ENCODE data around the gene DVL1. TPM values are rescaled to one million over a fixed set of nuclear protein-coding genes. Genes with fewer than 3 reads are reported as not detected.

Gene DVL1
- total and polyA plus RNA-seq, 2 of the 13 experiments (the other 11 are each of a cell fraction or from before 2014, with no cell fraction given) = 30.8 to 60.4 TPM

DNA sequence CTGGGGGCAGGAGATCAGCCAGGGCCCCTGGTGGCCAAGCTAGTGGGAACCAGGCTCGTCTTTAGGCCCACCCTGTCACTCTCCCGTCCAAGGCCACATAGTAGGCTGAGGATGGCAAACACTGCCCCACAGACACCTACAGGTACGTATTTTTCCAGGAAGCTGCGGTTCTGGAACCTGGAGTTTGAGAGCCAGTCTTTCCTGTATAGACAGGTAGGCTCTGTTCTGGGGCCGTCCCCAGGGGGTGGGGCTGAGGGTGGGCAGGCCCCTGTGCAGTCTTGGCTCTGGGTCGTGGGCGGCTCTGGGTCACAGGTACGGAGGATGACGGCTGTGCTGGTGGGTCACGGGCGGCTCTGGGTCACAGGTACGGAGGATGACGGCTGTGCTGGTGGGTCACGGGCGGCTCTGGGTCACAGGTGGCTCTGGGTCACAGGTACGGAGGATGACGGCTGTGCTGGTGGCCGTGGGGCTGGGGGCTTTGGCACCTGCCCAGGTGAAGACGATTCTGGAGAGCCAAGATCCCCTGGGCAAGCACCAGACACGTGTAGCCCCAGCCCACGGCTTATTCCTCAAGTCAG is 38.7 kb downstream of the DVL1 start (continued):
- TF ChIP-seq, protein P1, sequence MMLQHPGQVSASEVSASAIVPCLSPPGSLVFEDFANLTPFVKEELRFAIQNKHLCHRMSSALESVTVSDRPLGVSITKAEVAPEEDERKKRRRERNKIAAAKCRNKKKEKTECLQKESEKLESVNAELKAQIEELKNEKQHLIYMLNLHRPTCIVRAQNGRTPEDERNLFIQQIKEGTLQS (CRISPR knock-in tag; IDR thresholded peaks at IDR 0.05) = no peak
- TF ChIP-seq ZNF335 (CRISPR knock-in tag; IDR thresholded peaks at IDR 0.05) (no peak), EHMT2 (IDR thresholded peaks at IDR 0.05; ENCODE audit: borderline replicate concordance, low read depth, low read length) (no peak), ZNF614 (CRISPR knock-in tag; IDR thresholded peaks at IDR 0.05; ENCODE audit: borderline replicate concordance) (no peak), RBFOX2 (IDR thresholded peaks at IDR 0.05; ENCODE audit: low read depth, low read length) (peak; percentile 36; the same call in 1 of the 2 replicates), ZNF652 (CRISPR knock-in tag; IDR thresholded peaks at IDR 0.05; ENCODE audit: borderline replicate concordance, low read depth) (no peak), PLRG1 (conservative IDR thresholded peaks at IDR 0.05) (no peak), RCOR2 (CRISPR knock-in tag; IDR thresholded peaks at IDR 0.05) (no peak), HOXA5 (CRISPR knock-in tag; IDR thresholded peaks at IDR 0.05) (no peak), AGO2 (optimal IDR thresholded peaks at IDR 0.05; ENCODE audit: low read depth, low read length) (peak; percentile 83), MED8 (CRISPR knock-in tag; IDR thresholded peaks at IDR 0.05; ENCODE audit: insufficient replicate concordance) (no peak), POGZ (CRISPR knock-in tag; IDR thresholded peaks at IDR 0.05) (no peak)
- TF ChIP-seq, protein P2, sequence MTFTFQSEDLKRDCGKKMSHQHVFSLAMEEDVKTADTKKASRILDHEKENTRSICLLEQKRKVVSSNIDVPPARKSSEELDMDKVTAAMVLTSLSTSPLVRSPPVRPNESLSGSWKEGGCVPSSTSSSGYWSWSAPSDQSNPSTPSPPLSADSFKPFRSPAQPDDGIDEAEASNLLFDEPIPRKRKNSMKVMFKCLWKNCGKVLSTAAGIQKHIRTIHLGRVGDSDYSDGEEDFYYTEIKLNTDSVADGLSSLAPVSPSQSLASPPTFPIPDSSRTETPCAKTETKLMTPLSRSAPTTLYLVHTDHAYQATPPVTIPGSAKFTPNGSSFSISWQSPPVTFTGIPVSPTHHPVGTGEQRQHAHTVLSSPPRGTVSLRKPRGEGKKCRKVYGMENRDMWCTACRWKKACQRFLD (CRISPR knock-in tag; IDR thresholded peaks at IDR 0.05; ENCODE audit: borderline replicate concordance) = no peak
- TF ChIP-seq, protein P3, sequence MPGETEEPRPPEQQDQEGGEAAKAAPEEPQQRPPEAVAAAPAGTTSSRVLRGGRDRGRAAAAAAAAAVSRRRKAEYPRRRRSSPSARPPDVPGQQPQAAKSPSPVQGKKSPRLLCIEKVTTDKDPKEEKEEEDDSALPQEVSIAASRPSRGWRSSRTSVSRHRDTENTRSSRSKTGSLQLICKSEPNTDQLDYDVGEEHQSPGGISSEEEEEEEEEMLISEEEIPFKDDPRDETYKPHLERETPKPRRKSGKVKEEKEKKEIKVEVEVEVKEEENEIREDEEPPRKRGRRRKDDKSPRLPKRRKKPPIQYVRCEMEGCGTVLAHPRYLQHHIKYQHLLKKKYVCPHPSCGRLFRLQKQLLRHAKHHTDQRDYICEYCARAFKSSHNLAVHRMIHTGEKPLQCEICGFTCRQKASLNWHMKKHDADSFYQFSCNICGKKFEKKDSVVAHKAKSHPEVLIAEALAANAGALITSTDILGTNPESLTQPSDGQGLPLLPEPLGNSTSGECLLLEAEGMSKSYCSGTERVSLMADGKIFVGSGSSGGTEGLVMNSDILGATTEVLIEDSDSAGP (CRISPR knock-in tag; IDR thresholded peaks at IDR 0.05; ENCODE audit: borderline replicate concordance) = no peak
- TF ChIP-seq, protein P4, sequence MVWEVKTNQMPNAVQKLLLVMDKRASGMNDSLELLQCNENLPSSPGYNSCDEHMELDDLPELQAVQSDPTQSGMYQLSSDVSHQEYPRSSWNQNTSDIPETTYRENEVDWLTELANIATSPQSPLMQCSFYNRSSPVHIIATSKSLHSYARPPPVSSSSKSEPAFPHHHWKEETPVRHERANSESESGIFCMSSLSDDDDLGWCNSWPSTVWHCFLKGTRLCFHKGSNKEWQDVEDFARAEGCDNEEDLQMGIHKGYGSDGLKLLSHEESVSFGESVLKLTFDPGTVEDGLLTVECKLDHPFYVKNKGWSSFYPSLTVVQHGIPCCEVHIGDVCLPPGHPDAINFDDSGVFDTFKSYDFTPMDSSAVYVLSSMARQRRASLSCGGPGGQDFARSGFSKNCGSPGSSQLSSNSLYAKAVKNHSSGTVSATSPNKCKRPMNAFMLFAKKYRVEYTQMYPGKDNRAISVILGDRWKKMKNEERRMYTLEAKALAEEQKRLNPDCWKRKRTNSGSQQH (CRISPR knock-in tag; IDR thresholded peaks at IDR 0.05; ENCODE audit: low read depth) = no peak

Measured in HepG2 (cell line).